LNCAP (cell line): ENCODE measurements around the gene STXBP2.

Source experiments
- TF ChIP-seq, protein P1 (sequence below): fragments of 450-650 bp; IDR thresholded peaks from 2 replicates; pipeline ENCODE4 v1.5.1; 2017; ENCODE audit warnings: mild to moderate bottlenecking

The STXBP2 gene

DNA sequence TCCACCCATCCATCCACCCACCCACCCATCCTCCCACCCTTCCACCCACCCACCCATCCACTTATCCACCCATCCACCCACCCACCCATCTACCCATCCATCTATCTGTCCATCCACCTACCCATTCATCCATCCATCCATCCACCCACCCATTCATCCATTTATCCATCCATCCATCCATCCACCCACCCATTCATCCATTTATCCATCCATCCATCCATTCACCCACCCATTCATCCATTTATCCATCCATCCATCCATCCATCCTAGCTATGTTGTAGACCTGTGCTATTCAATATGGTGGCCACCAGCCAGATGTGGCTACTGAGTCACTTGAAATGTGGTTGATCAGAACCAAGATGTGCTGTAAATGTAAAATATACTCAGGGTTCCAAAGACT lies 36.2 kb upstream of the STXBP2 start:
- TF ChIP-seq, protein P1, sequence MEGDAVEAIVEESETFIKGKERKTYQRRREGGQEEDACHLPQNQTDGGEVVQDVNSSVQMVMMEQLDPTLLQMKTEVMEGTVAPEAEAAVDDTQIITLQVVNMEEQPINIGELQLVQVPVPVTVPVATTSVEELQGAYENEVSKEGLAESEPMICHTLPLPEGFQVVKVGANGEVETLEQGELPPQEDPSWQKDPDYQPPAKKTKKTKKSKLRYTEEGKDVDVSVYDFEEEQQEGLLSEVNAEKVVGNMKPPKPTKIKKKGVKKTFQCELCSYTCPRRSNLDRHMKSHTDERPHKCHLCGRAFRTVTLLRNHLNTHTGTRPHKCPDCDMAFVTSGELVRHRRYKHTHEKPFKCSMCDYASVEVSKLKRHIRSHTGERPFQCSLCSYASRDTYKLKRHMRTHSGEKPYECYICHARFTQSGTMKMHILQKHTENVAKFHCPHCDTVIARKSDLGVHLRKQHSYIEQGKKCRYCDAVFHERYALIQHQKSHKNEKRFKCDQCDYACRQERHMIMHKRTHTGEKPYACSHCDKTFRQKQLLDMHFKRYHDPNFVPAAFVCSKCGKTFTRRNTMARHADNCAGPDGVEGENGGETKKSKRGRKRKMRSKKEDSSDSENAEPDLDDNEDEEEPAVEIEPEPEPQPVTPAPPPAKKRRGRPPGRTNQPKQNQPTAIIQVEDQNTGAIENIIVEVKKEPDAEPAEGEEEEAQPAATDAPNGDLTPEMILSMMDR: no peak

GRCh38 chr19:7602240-7602934 lies 34.5 kb upstream of the STXBP2 start:
- TF ChIP-seq, protein P1: no peak

GRCh38 chr19:7602935-7603497 lies 33.9 kb upstream of the STXBP2 start:
- TF ChIP-seq, protein P1: no peak

GRCh38 chr19:7603919-7604318 lies 33.0 kb upstream of the STXBP2 start:
- TF ChIP-seq, protein P1: no peak

DNA sequence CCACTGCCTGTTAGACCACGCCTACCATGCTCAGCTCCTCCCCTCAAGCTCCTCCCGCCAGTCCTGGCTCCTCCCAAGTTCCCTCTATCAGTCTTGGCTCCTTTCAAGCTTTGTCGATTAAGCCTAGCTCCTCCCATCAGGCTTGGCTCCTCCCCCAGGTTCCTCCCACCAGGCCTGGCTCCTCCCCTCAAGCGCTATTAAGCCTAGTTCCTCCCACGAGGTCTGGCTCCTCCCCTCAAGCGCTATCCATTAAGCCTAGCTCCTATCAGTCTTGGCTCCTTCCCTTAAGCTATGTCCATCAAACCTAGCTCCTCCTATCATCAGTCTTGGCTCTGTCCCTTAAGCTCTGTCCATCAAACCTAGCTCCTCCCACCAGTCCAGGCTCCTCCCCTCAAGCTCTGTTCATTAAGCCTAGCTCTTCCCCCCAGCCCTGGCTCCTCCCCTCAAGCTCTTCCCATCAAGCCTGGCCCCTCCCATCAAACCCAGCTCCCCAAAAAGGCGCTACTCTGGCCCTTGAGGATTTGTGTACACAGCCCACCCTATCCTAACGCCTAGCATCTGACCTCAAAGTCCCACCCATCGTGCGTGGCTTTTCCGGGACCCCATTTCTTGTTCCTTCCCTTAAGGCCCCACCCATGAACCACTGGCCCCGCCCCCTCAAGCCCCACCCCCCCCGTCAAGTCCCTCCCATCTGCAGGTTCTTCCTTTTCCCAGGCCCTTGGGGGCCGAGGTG lies 31.3 kb upstream of the STXBP2 start:
- TF ChIP-seq, protein P1: no peak

DNA sequence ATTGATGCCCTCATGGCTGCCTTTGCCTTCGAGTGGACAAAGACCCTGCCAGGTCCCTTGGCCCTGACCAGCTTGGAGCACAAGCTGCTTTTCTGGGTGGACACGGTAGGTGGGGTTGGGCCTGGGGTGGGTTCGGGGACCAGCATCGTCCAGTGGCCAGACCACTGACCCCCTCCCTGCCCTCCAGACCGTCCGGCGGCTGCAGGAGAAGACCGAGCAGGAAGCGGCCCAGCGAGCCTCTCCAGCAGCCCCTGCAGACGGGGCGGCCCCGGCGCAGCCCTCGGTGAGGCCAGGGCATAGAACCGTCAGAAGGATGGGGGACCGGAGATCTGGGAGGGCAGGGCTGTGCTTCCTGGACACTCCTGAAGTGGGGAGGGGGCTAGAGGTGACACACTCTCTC lies 30.6 kb upstream of the STXBP2 start:
- TF ChIP-seq, protein P1: no peak

DNA sequence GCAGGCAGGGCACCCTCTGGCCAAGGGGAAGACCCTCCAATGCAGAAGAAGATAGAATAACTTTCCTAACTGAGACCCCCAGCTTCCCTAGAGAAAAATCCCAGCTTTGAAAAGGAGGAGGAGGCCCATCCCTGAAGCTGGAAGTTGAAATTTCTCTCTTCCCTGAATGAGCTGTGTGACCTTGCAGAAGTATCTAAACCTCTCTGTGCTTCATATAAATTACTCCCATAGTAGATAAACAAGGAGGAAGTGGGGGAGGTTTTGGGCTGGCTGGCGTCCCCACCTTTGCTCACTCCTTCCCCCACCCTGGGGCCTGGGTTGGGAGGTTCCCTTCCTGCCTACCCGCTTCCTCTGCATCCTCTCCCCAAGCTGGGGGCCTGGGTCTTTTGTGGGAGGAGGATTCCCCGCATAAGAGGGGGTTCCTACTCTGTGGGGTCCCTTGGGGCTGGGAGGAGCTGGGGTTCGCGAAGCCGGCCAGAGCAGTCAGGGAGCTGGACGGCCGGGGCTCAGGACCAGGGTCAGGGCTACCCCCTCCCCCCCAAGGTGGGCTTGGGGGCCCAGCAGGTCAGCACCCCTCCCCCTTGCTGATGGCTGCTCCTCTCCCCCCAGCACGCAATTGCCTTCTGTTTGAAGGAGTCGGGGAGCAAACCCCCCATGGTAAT lies 29.6 kb upstream of the STXBP2 start:
- TF ChIP-seq, protein P1: no peak
